ENCODE data around the gene DEDD2. TPM values are rescaled to one million over a fixed set of nuclear protein-coding genes. Genes with fewer than 3 reads are reported as not detected.

The DEDD2 gene
- total RNA-seq, 1 experiment from 2014 or later, result 32.7 TPM

GRCh38 chr19:42246143-42246921 is 28.9 kb upstream of the DEDD2 start:
- H3K9me3 ChIP-seq (ENCODE audit: control insufficient read depth in 1 of 2, insufficient read depth in 1 of 2, low read depth in 1 of 2, low read length in 2 of 2), result no peaks in the 10 kb centered on the region
- intact Hi-C loops (cut with micrococcal nuclease), result loop anchor here (1.0 to 2.0 kb wide), 3 partner anchors 33 to 113 kb away; no protein-coding TSS in a partner anchor
- ChIA-PET CTCF (interaction anchor here (0.7 to 3.8 kb wide), 18 partner anchors 10 to 194 kb away, joined by 3 to 63 read pairs (median 4); partner anchors contain the start of genes CIC, DEDD2, PAFAH1B3 and POU2F2), RAD21 (ENCODE audit: low non-redundant PET in 1 of 2, low total read pairs in 2 of 2, uncharacterized antibody in 2 of 2, unreplicated experiment in 2 of 2) (interaction anchor here (0.6 to 1.8 kb wide), 6 partner anchors 24 to 142 kb away, joined by 3 to 9 read pairs (median 6); no protein-coding TSS in a partner anchor), POLR2A (interaction anchor here (0.8 to 1.9 kb wide), 3 partner anchors 9 to 150 kb away, joined by 3 to 6 read pairs (median 4); partner anchors contain the start of gene ERF)
- no peak overlapping the region for H3K4me3 ChIP-seq (replicated peaks in 1 of 2; ENCODE audit: low read depth in 1 of 2, low read length in 2 of 2)
- ATAC-seq (no peak), DNase-seq (ENCODE audit: low read depth, low spot score) (no peak)
- 0 out of 2 replicates have a peak overlapping the region, but pooled peaks have one; percentile 14 for H3K9ac ChIP-seq (ENCODE audit: low read length)
- H3K27ac ChIP-seq (ENCODE audit: low read depth, low read length), result peak overlapping the region; percentile 41
- TF ChIP-seq, protein P1, sequence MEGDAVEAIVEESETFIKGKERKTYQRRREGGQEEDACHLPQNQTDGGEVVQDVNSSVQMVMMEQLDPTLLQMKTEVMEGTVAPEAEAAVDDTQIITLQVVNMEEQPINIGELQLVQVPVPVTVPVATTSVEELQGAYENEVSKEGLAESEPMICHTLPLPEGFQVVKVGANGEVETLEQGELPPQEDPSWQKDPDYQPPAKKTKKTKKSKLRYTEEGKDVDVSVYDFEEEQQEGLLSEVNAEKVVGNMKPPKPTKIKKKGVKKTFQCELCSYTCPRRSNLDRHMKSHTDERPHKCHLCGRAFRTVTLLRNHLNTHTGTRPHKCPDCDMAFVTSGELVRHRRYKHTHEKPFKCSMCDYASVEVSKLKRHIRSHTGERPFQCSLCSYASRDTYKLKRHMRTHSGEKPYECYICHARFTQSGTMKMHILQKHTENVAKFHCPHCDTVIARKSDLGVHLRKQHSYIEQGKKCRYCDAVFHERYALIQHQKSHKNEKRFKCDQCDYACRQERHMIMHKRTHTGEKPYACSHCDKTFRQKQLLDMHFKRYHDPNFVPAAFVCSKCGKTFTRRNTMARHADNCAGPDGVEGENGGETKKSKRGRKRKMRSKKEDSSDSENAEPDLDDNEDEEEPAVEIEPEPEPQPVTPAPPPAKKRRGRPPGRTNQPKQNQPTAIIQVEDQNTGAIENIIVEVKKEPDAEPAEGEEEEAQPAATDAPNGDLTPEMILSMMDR (IDR thresholded peaks at IDR 0.05 in 2 of 3, conservative IDR thresholded peaks at IDR 0.05 in 1 of 3; ENCODE audit: borderline replicate concordance in 1 of 3, insufficient read depth in 1 of 3, low read depth in 2 of 3, low read length in 2 of 3), result peak; percentile 67 to 85 (median 74); a peak in 5 of 6 replicates
- peak; percentile 90 for TF ChIP-seq RAD21 (IDR thresholded peaks at IDR 0.05; ENCODE audit: low read depth)
- peak; percentile 58 for TF ChIP-seq POLR2AphosphoS5 (IDR thresholded peaks at IDR 0.05; ENCODE audit: low read depth, low read length)
- no peak for TF ChIP-seq ZFX (IDR thresholded peaks at IDR 0.05)
- TF ChIP-seq EZH2phosphoT487 (IDR thresholded peaks at IDR 0.05; ENCODE audit: borderline replicate concordance), result no peak
- TF ChIP-seq JUND (IDR thresholded peaks at IDR 0.05), result no peak
- no peaks in the 10 kb centered on the region for H3K27me3 ChIP-seq (ENCODE audit: insufficient read depth, low read length)
- H3K79me2 ChIP-seq (ENCODE audit: insufficient read depth, low read length), result peaks cover 33% of the 10 kb centered on the region
- peaks cover 3% of the 10 kb centered on the region; the same call in 1 of the 2 replicates for H4K20me1 ChIP-seq (ENCODE audit: insufficient read depth)
- BruUV-seq (replicated peaks), result no TSS peak
- no peaks in the 10 kb centered on the region for H3K9me2 ChIP-seq (ENCODE audit: insufficient read depth)
- H3K36me3 ChIP-seq (ENCODE audit: control insufficient read depth in 1 of 2, insufficient read depth in 2 of 2, low read length in 2 of 2), result peaks cover 0 to 7% of the 10 kb centered on the region in 2 experiments; a peak in 1 of 4 replicates
- peaks cover 11 to 37% of the 10 kb centered on the region in 2 experiments for H3K4me1 ChIP-seq (ENCODE audit: control insufficient read depth in 1 of 2, insufficient read depth in 2 of 2, low read length in 2 of 2)
- peak overlapping the region; percentile 20; the same call in 1 of the 2 replicates for H3K4me2 ChIP-seq (ENCODE audit: low read length)
- H2AFZ ChIP-seq (ENCODE audit: low read depth, low read length, poor library complexity, severe bottlenecking), result no peak overlapping the region
